Upper lobe of left lung (tissue), 6 donors: ENCODE results near the gene SRC. TPM values are rescaled to one million over a fixed set of nuclear protein-coding genes. Genes with fewer than 3 reads are reported as not detected.

Experiments
- ATAC-seq, 2 donors: fragments of 200-7000 bp; cut with Tn5 transposase; one replicate each; pipeline ENCODE4 v1.9.1; 2022; ENCODE audit warnings: mild to moderate bottlenecking in 2 of 2, moderate library complexity in 2 of 2; ENCODE audit not compliant: low FRiP score in 2 of 2
- DNase-seq, 2 donors: peaks; one replicate each; pipeline ENCODE4 v3.0.0-alpha.2; 2019 to 2020
- H3K27ac ChIP-seq, 4 donors: fragments of 200-600 bp; sonication (generic); one replicate each; pipeline ENCODE4 v1.5.1; 2016 to 2019
- H3K27me3 ChIP-seq, 4 donors: fragments of 200-600 bp; sonication (generic); one replicate each; pipeline ENCODE4 v1.5.1; 2017 to 2019
- H3K36me3 ChIP-seq, 4 donors: fragments of 200-600 bp; sonication (generic); one replicate each; pipeline ENCODE4 v1.5.1; 2016 to 2019
- H3K4me1 ChIP-seq, 4 donors: fragments of 200-600 bp; sonication (generic); one replicate each; pipeline ENCODE4 v1.5.1; 2018 to 2019
- H3K4me3 ChIP-seq, 4 donors: fragments of 200-600 bp; sonication (generic); one replicate each; pipeline ENCODE4 v1.5.1; 2017 to 2019; ENCODE audit warnings: mild to moderate bottlenecking in 2 of 4, moderate library complexity in 1 of 4
- H3K9me3 ChIP-seq, 4 donors: fragments of 200-600 bp; sonication (generic); one replicate each; pipeline ENCODE4 v1.5.1; 2018 to 2019
- CTCF ChIP-seq, 6 experiments: fragments of 450-650 bp in 4 of 6; fragments of 200-600 bp in 2 of 6; sonication (generic) in 2 of 6; IDR thresholded peaks; one replicate each; pipeline ENCODE4 v1.5.1; 2016 to 2019; ENCODE audit warnings: antibody characterized with exemption in 6 of 6
- EP300 ChIP-seq, 4 donors: sonication (generic); formaldehyde crosslinking; IDR thresholded peaks; one replicate each; pipeline ENCODE4 v1.5.1; 2017; ENCODE audit warnings: antibody characterized with exemption in 4 of 4, control low read depth in 2 of 4
- POLR2A ChIP-seq, 4 donors: fragments of 450-650 bp; IDR thresholded peaks; one replicate each; pipeline ENCODE4 v1.5.1; 2016 to 2017; ENCODE audit warnings: antibody characterized with exemption in 4 of 4, mild to moderate bottlenecking in 2 of 4
- POLR2AphosphoS5 ChIP-seq, 2 donors: sonication (generic); formaldehyde crosslinking; IDR thresholded peaks; one replicate each; pipeline ENCODE4 v1.5.1; 2017; ENCODE audit warnings: antibody characterized with exemption in 2 of 2
- WGBS, 2 donors: methylation state at CpG; one replicate each; pipeline ENCODE4 v1.1.5; 2017 to 2018; 5-methylcytosine and 5-hydroxymethylcytosine counted together
- total RNA-seq, 6 donors: library from RNA; depleted of rRNA in 4 of 6; stranded (reverse); fragments of >200 nt in 4 of 6; gene quantifications; one replicate each; pipeline versions ENCODE4 v1.1.0 to v1.2.1, GENCODE V29; 2016 to 2021
- donor health status: DM: no; HTN: no; CAD: no; lungs with moderate emphysema.
- donor health status: DM: no; HTN: yes; CAD: no; lungs with severe emphysema.

SRC gene
- total RNA-seq, 6 donors from 2014 or later = 31.1 to 115 (median 66.8) TPM

GRCh38 chr20:37403107-37404033 is 57.4 kb downstream of the SRC start:
- H3K36me3 ChIP-seq = peaks cover 0 to 51% (median 22%) of the 10 kb centered on the region in 4 donors
- DNase-seq (peak in 1 of 2 donors; percentile 78), ATAC-seq (no peak)
- H3K27ac ChIP-seq = no peak overlapping the region
- H3K9me3 ChIP-seq = no peaks in the 10 kb centered on the region
- WGBS, 2 donors = 94 to 97% methylated on average over 7 to 36 of the region's 37 CpGs
- no peak overlapping the region for H3K4me3 ChIP-seq
- H3K27me3 ChIP-seq = no peaks in the 10 kb centered on the region
- TF ChIP-seq CTCF (IDR thresholded peaks at IDR 0.05) (no peak), POLR2A (IDR thresholded peaks at IDR 0.05) (no peak)
- H3K4me1 ChIP-seq = peaks cover 4 to 16% (median 8%) of the 10 kb centered on the region in 4 donors

- ATAC-seq (no peak), DNase-seq (no peak)
- WGBS, 2 donors = 79 to 83% methylated on average over 5 to 6 of the region's 6 CpGs
- Histone ChIP-seq H3K4me3 (no peak overlapping the region), H3K4me1 (peaks cover 4 to 16% (median 8%) of the 10 kb centered on the region in 4 donors), H3K36me3 (peaks cover 0 to 42% (median 16%) of the 10 kb centered on the region in 4 donors), H3K9me3 (no peaks in the 10 kb centered on the region), H3K27me3 (peaks cover 0 to 3% (median 0%) of the 10 kb centered on the region in 4 donors), H3K27ac (no peak overlapping the region)
- TF ChIP-seq EP300 (IDR thresholded peaks at IDR 0.05) (no peak), POLR2AphosphoS5 (IDR thresholded peaks at IDR 0.05) (no peak), CTCF (IDR thresholded peaks at IDR 0.05) (no peak), POLR2A (IDR thresholded peaks at IDR 0.05) (no peak)
Measured at GRCh38 chr20:37404461-37404890, 58.5 kb downstream of the SRC start.

GRCh38 chr20:37405351-37405897 is 59.5 kb downstream of the SRC start:
- TF ChIP-seq CTCF (IDR thresholded peaks at IDR 0.05) (no peak), POLR2AphosphoS5 (IDR thresholded peaks at IDR 0.05) (no peak), POLR2A (IDR thresholded peaks at IDR 0.05) (no peak), EP300 (IDR thresholded peaks at IDR 0.05) (no peak)
- ATAC-seq = no peak
- Histone ChIP-seq H3K9me3 (no peaks in the 10 kb centered on the region), H3K36me3 (peaks cover 0 to 34% (median 14%) of the 10 kb centered on the region in 4 donors), H3K27me3 (peaks cover 0 to 4% (median 0%) of the 10 kb centered on the region in 4 donors), H3K4me1 (peaks cover 4 to 16% (median 8%) of the 10 kb centered on the region in 4 donors), H3K27ac (no peak overlapping the region), H3K4me3 (no peak overlapping the region)
- no peak for DNase-seq
- 81% methylated on average over 11 of the region's 11 CpGs for WGBS, 2 donors

GRCh38 chr20:37406010-37406998 is 60.4 kb downstream of the SRC start:
- ATAC-seq = peak in 1 of 2 donors; percentile 79
- Histone ChIP-seq H3K4me1 (peaks cover 6 to 16% (median 8%) of the 10 kb centered on the region in 4 donors), H3K36me3 (peaks cover 0 to 29% (median 13%) of the 10 kb centered on the region in 4 donors), H3K4me3 (peak overlapping the region in 3 of 4 donors; percentile 18 to 42 (median 29)), H3K27me3 (peaks cover 0 to 4% (median 0%) of the 10 kb centered on the region in 4 donors), H3K27ac (no peak overlapping the region), H3K9me3 (no peaks in the 10 kb centered on the region)
- WGBS, 2 donors = 16 to 40% methylated on average over 20 to 49 of the region's 49 CpGs
- TF ChIP-seq POLR2AphosphoS5 (IDR thresholded peaks at IDR 0.05) (no peak), CTCF (IDR thresholded peaks at IDR 0.05) (no peak), POLR2A (IDR thresholded peaks at IDR 0.05) (no peak), EP300 (IDR thresholded peaks at IDR 0.05) (no peak)
- peak; percentile 32 to 91 for DNase-seq
